Gastroesophageal sphincter (tissue), 4 donors: ENCODE results near the gene APOB. TPM values are rescaled to one million over a fixed set of nuclear protein-coding genes. Genes with fewer than 3 reads are reported as not detected.

Source experiments
- ATAC-seq: fragments of 150-250 bp; one replicate; pipeline ENCODE4 v1.9.1; 2016; ENCODE audit warnings: mild to moderate bottlenecking, moderate library complexity
- H3K27ac ChIP-seq, 4 donors: fragments of 200-600 bp; sonication (generic) in 3 of 4; 1 replicate in 3 of 4; 2 replicates in 1 of 4; pipeline ENCODE4 v1.5.1; 2016 to 2019
- H3K27me3 ChIP-seq: fragments of 200-600 bp; sonication (generic); one replicate; pipeline ENCODE4 v1.5.1; 2019
- H3K36me3 ChIP-seq, 2 donors: fragments of 200-600 bp; sonication (generic); one replicate each; pipeline ENCODE4 v1.5.1; 2019; ENCODE audit warnings: control low read depth in 1 of 2
- H3K4me1 ChIP-seq, 3 donors: fragments of 200-600 bp; sonication (generic); 1 replicate in 2 of 3; 2 replicates in 1 of 3; pipeline ENCODE4 v1.5.1; 2016 to 2019; ENCODE audit warnings: control low read depth in 2 of 3
- H3K4me3 ChIP-seq, 2 donors: fragments of 200-600 bp; sonication (generic); one replicate each; pipeline ENCODE4 v1.5.1; 2019; ENCODE audit warnings: mild to moderate bottlenecking in 1 of 2, moderate library complexity in 1 of 2
- H3K9me3 ChIP-seq, 3 donors: fragments of 200-600 bp; sonication (generic); one replicate each; pipeline ENCODE4 v1.5.1; 2017 to 2019; ENCODE audit warnings: control low read depth in 2 of 3
- CTCF ChIP-seq, 4 experiments: fragments of 200-600 bp in 2 of 4; fragments of 450-650 bp in 2 of 4; sonication (generic) in 1 of 4; IDR thresholded peaks; one replicate each; pipeline ENCODE4 v1.5.1; 2017 to 2019; ENCODE audit warnings: antibody characterized with exemption in 4 of 4, mild to moderate bottlenecking in 2 of 4, moderate library complexity in 2 of 4
- EP300 ChIP-seq: sonication (generic); formaldehyde crosslinking; IDR thresholded peaks from one replicate; pipeline ENCODE4 v1.6.1; 2017; ENCODE audit warnings: antibody characterized with exemption, mild to moderate bottlenecking
- POLR2A ChIP-seq, 2 donors: fragments of 450-650 bp; IDR thresholded peaks; one replicate each; pipeline ENCODE4 v1.6.1; 2017; ENCODE audit warnings: antibody characterized with exemption in 2 of 2, mild to moderate bottlenecking in 2 of 2, moderate library complexity in 1 of 2
- POLR2AphosphoS5 ChIP-seq: sonication (generic); formaldehyde crosslinking; IDR thresholded peaks from one replicate; pipeline ENCODE4 v1.6.1; 2017; ENCODE audit warnings: antibody characterized with exemption
- WGBS, 2 donors: methylation state at CpG; one replicate each; pipeline ENCODE4 v1.1.5; 2018; ENCODE audit warnings: low coverage in 1 of 2; 5-methylcytosine and 5-hydroxymethylcytosine counted together
- total RNA-seq, 4 donors: library from RNA; depleted of rRNA; stranded (reverse); fragments of >200 nt; gene quantifications; one replicate each; pipeline ENCODE4 v1.1.0, GENCODE V29; 2016

The APOB gene
- total RNA-seq, 4 donors from 2014 or later = 1.2 to 7.8 (median 2.8) TPM

DNA sequence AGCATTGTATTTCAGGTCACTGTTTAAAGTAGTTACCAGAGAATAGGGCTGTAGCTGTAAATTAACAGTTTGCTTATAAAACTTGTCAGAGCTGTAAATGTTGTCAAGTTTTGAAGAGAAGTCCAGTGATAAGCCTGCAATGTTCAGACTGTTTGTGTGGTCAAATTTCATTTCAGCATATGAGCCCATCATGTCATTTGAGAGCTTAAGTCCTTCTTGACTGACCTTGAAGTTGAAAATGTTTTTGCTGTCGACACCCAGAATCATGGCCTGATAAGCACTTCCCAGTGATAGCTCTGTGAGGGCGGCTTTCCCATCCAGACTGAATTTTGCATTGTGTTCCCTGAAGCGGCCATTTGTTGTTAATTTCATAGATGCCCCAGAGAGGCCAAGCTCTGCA is 32.4 kb downstream of the APOB start:
- TF ChIP-seq POLR2A (IDR thresholded peaks at IDR 0.05) (no peak), CTCF (IDR thresholded peaks at IDR 0.05) (no peak), EP300 (no peak), POLR2AphosphoS5 (no peak)
- Histone ChIP-seq H3K4me3 (no peak overlapping the region), H3K27me3 (no peaks in the 10 kb centered on the region), H3K27ac (no peak overlapping the region), H3K36me3 (no peaks in the 10 kb centered on the region), H3K9me3 (peaks cover 0 to 1% (median 0%) of the 10 kb centered on the region in 3 donors), H3K4me1 (peaks cover 0 to 6% (median 0%) of the 10 kb centered on the region in 3 donors)
- no peak for ATAC-seq
- WGBS, 2 donors = 46 to 96% methylated on average over 3 of the region's 3 CpGs

DNA sequence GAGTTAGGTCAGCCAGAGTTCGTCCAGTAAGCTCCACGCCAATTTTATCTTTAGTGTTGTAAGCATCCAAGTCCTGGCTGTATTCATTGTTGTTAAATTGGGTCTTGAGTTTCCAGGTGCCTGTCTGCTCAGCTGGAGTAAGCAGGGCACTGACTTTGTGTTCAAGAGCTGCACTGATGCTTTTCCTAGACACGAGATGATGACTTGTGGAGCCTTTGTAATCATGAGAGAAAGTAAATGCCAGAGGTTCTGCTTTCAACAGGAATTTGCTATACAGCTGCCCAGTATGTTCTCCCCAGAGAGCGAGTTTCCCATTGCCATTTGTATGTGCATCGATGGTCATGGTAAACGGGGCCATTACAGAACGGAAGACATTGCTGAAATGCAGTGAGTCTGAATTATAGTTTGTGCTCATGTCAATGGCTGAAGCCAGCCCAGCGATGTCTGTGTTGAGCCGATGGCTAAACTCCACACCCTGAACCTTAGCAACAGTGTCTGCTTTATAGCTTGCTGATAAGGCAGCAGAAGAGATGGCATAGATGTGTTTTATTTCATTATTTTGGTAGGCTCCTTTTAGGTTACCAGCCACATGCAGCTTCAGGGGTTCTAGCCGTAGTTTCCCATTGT is 32.9 kb downstream of the APOB start:
- H3K9me3 ChIP-seq = peaks cover 0 to 1% (median 0%) of the 10 kb centered on the region in 3 donors
- TF ChIP-seq EP300 (no peak), POLR2A (IDR thresholded peaks at IDR 0.05) (no peak), POLR2AphosphoS5 (no peak)
- no peaks in the 10 kb centered on the region for H3K27me3 ChIP-seq
- no peak for ATAC-seq
- no peak overlapping the region for H3K4me3 ChIP-seq
- H3K36me3 ChIP-seq = no peaks in the 10 kb centered on the region
- no peak overlapping the region for H3K27ac ChIP-seq
- 54 to 60% methylated on average over 8 to 10 of the region's 10 CpGs for WGBS, 2 donors
- peaks cover 0 to 6% (median 0%) of the 10 kb centered on the region in 3 donors for H3K4me1 ChIP-seq

GRCh38 chr2:21009662-21010225 is 34.1 kb downstream of the APOB start:
- 68 to 79% methylated on average over 2 of the region's 2 CpGs for WGBS, 2 donors
- TF ChIP-seq CTCF (IDR thresholded peaks at IDR 0.05) (no peak), POLR2AphosphoS5 (no peak), POLR2A (IDR thresholded peaks at IDR 0.05) (no peak), EP300 (no peak)
- ATAC-seq = no peak
- no peaks in the 10 kb centered on the region for H3K36me3 ChIP-seq
- peaks cover 0 to 6% (median 0%) of the 10 kb centered on the region in 3 donors for H3K4me1 ChIP-seq
- H3K27ac ChIP-seq = no peak overlapping the region
- no peaks in the 10 kb centered on the region for H3K27me3 ChIP-seq
- no peak overlapping the region for H3K4me3 ChIP-seq
- H3K9me3 ChIP-seq = peaks cover 0 to 1% (median 0%) of the 10 kb centered on the region in 3 donors

GRCh38 chr2:21008790-21009661 is 34.8 kb downstream of the APOB start:
- Histone ChIP-seq H3K27me3 (no peaks in the 10 kb centered on the region), H3K36me3 (no peaks in the 10 kb centered on the region), H3K27ac (no peak overlapping the region), H3K4me1 (peaks cover 0 to 6% (median 0%) of the 10 kb centered on the region in 3 donors), H3K9me3 (no peaks in the 10 kb centered on the region), H3K4me3 (no peak overlapping the region)
- whole genome bisulfite sequencing, 2 donors = 81 to 91% methylated on average over 2 to 7 of the region's 7 CpGs
- TF ChIP-seq CTCF (IDR thresholded peaks at IDR 0.05) = no peak
- TF ChIP-seq POLR2AphosphoS5 = no peak
- no peak for TF ChIP-seq EP300
- no peak for TF ChIP-seq POLR2A (IDR thresholded peaks at IDR 0.05)
- no peak for ATAC-seq

GRCh38 chr2:21008014-21008789 is 35.7 kb downstream of the APOB start:
- Histone ChIP-seq H3K27me3 (no peaks in the 10 kb centered on the region), H3K27ac (no peak overlapping the region), H3K36me3 (no peaks in the 10 kb centered on the region), H3K4me3 (no peak overlapping the region), H3K4me1 (peaks cover 0 to 6% (median 0%) of the 10 kb centered on the region in 3 donors), H3K9me3 (no peaks in the 10 kb centered on the region)
- TF ChIP-seq EP300 (no peak), POLR2A (IDR thresholded peaks at IDR 0.05) (no peak), POLR2AphosphoS5 (no peak), CTCF (IDR thresholded peaks at IDR 0.05) (no peak)
- 88 to 92% methylated on average over 5 to 9 of the region's 9 CpGs for WGBS, 2 donors
- ATAC-seq = no peak
